Measurements from ENCODE around the gene DLX4. TPM values are rescaled to one million over a fixed set of nuclear protein-coding genes. Genes with fewer than 3 reads are reported as not detected.

Gene DLX4
- total and polyA plus RNA-seq, 5 donors: 0.09 to 0.12 TPM; not detected in 3

- WGBS: 73% methylated on average over 4 of the region's 4 CpGs
- Histone ChIP-seq H3K4me3 (ENCODE audit: low read length) (no peak overlapping the region), H3K9me3 (ENCODE audit: control insufficient read depth, low read length) (no peaks in the 10 kb centered on the region), H3K27ac (ENCODE audit: low read length) (no peak overlapping the region), H3K4me1 (ENCODE audit: control insufficient read depth, insufficient read depth, low read length) (no peaks in the 10 kb centered on the region), H3K27me3 (ENCODE audit: control insufficient read depth, insufficient read depth) (no peaks in the 10 kb centered on the region)
- intact Hi-C loops (cut with DNase I): no loop called here
- DNase-seq (no peak), ATAC-seq (no peak)
Measured at GRCh38 chr17:49979748-49980479, 10.9 kb downstream of the DLX4 start.

- H3K4me1 ChIP-seq (ENCODE audit: control insufficient read depth, insufficient read depth, low read length): no peaks in the 10 kb centered on the region
- no peaks in the 10 kb centered on the region for H3K27me3 ChIP-seq (ENCODE audit: control insufficient read depth, insufficient read depth)
- WGBS: 40% methylated on average over 7 of the region's 7 CpGs
- intact Hi-C loops (cut with DNase I): no loop called here
- H3K9me3 ChIP-seq (ENCODE audit: control insufficient read depth, low read length): no peaks in the 10 kb centered on the region
- no peak overlapping the region for H3K4me3 ChIP-seq (ENCODE audit: low read length)
- ATAC-seq (no peak), DNase-seq (no peak)
- no peak overlapping the region for H3K27ac ChIP-seq (ENCODE audit: low read length)
Measured at GRCh38 chr17:49980703-49981197, 11.8 kb downstream of the DLX4 start.

GRCh38 chr17:49984283-49984682, 15.3 kb downstream of the DLX4 start:
- no peaks in the 10 kb centered on the region for H3K9me3 ChIP-seq (ENCODE audit: control insufficient read depth, low read length)
- H3K4me3 ChIP-seq (ENCODE audit: low read length): no peak overlapping the region
- no peaks in the 10 kb centered on the region for H3K27me3 ChIP-seq (ENCODE audit: control insufficient read depth, insufficient read depth)
- DNase-seq: no peak
- intact Hi-C loops (cut with DNase I): no loop called here
- no peaks in the 10 kb centered on the region for H3K4me1 ChIP-seq (ENCODE audit: control insufficient read depth, insufficient read depth, low read length)
- H3K27ac ChIP-seq (ENCODE audit: low read length): no peak overlapping the region
- no peak for ATAC-seq
- 56% methylated on average over 3 of the region's 3 CpGs for WGBS

- DNase-seq (no peak), ATAC-seq (no peak)
- WGBS: 54% methylated on average over 2 of the region's 2 CpGs
- Histone ChIP-seq H3K9me3 (ENCODE audit: control insufficient read depth, low read length) (no peaks in the 10 kb centered on the region), H3K4me3 (ENCODE audit: low read length) (no peak overlapping the region), H3K27me3 (ENCODE audit: control insufficient read depth, insufficient read depth) (no peaks in the 10 kb centered on the region), H3K4me1 (ENCODE audit: control insufficient read depth, insufficient read depth, low read length) (no peaks in the 10 kb centered on the region), H3K27ac (ENCODE audit: low read length) (no peak overlapping the region)
- intact Hi-C loops (cut with DNase I): no loop called here
Measured at GRCh38 chr17:49984776-49985175, 15.8 kb downstream of the DLX4 start.

GRCh38 chr17:49985310-49985990, 16.5 kb downstream of the DLX4 start:
- no peaks in the 10 kb centered on the region for H3K27me3 ChIP-seq (ENCODE audit: control insufficient read depth, insufficient read depth)
- no peak overlapping the region for H3K4me3 ChIP-seq (ENCODE audit: low read length)
- H3K27ac ChIP-seq (ENCODE audit: low read length): no peak overlapping the region
- no peaks in the 10 kb centered on the region for H3K9me3 ChIP-seq (ENCODE audit: control insufficient read depth, low read length)
- WGBS: 59% methylated on average over 3 of the region's 3 CpGs
- intact Hi-C loops (cut with DNase I): no loop called here
- ATAC-seq (no peak), DNase-seq (no peak)
- H3K4me1 ChIP-seq (ENCODE audit: control insufficient read depth, insufficient read depth, low read length): no peaks in the 10 kb centered on the region

GRCh38 chr17:49986396-49987289, 17.7 kb downstream of the DLX4 start:
- WGBS: 63% methylated on average over 6 of the region's 6 CpGs
- H3K4me3 ChIP-seq (ENCODE audit: low read length): no peak overlapping the region
- H3K27me3 ChIP-seq (ENCODE audit: control insufficient read depth, insufficient read depth): no peaks in the 10 kb centered on the region
- DNase-seq (no peak), ATAC-seq (no peak)
- intact Hi-C loops (cut with DNase I): no loop called here
- H3K27ac ChIP-seq (ENCODE audit: low read length): no peak overlapping the region
- no peaks in the 10 kb centered on the region for H3K9me3 ChIP-seq (ENCODE audit: control insufficient read depth, low read length)
- no peaks in the 10 kb centered on the region for H3K4me1 ChIP-seq (ENCODE audit: control insufficient read depth, insufficient read depth, low read length)

- no peaks in the 10 kb centered on the region for H3K27me3 ChIP-seq (ENCODE audit: control insufficient read depth, insufficient read depth)
- H3K4me3 ChIP-seq (ENCODE audit: low read length): no peak overlapping the region
- ATAC-seq (no peak), DNase-seq (no peak)
- intact Hi-C loops (cut with DNase I): no loop called here
- WGBS: 39% methylated on average over 2 of the region's 2 CpGs
- H3K9me3 ChIP-seq (ENCODE audit: control insufficient read depth, low read length): no peaks in the 10 kb centered on the region
- H3K27ac ChIP-seq (ENCODE audit: low read length): no peak overlapping the region
- no peaks in the 10 kb centered on the region for H3K4me1 ChIP-seq (ENCODE audit: control insufficient read depth, insufficient read depth, low read length)
Measured at GRCh38 chr17:49987290-49987585, 18.2 kb downstream of the DLX4 start.

GRCh38 chr17:49987681-49988441, 18.9 kb downstream of the DLX4 start:
- WGBS: 18% methylated on average over 17 of the region's 17 CpGs
- Histone ChIP-seq H3K4me1 (ENCODE audit: control insufficient read depth, insufficient read depth, low read length) (no peaks in the 10 kb centered on the region), H3K27ac (ENCODE audit: low read length) (no peak overlapping the region), H3K27me3 (ENCODE audit: control insufficient read depth, insufficient read depth) (no peaks in the 10 kb centered on the region), H3K4me3 (ENCODE audit: low read length) (no peak overlapping the region), H3K9me3 (ENCODE audit: control insufficient read depth, low read length) (no peaks in the 10 kb centered on the region)
- peak in 1 of 2 donors; percentile 17 for ATAC-seq
- DNase-seq: peak in 1 of 3 donors; percentile 54
- intact Hi-C loops (cut with DNase I): no loop called here

GRCh38 chr17:49989518-49989880, 20.5 kb downstream of the DLX4 start:
- DNase-seq (no peak), ATAC-seq (no peak)
- Histone ChIP-seq H3K27ac (ENCODE audit: low read length) (no peak overlapping the region), H3K4me3 (ENCODE audit: low read length) (no peak overlapping the region), H3K27me3 (ENCODE audit: control insufficient read depth, insufficient read depth) (no peaks in the 10 kb centered on the region), H3K9me3 (ENCODE audit: control insufficient read depth, low read length) (no peaks in the 10 kb centered on the region), H3K4me1 (ENCODE audit: control insufficient read depth, insufficient read depth, low read length) (no peaks in the 10 kb centered on the region)
- intact Hi-C loops (cut with DNase I): no loop called here
- 73% methylated on average over 4 of the region's 4 CpGs for WGBS

GRCh38 chr17:49990331-49990730, 21.3 kb downstream of the DLX4 start:
- Histone ChIP-seq H3K4me3 (ENCODE audit: low read length) (no peak overlapping the region), H3K4me1 (ENCODE audit: control insufficient read depth, insufficient read depth, low read length) (no peaks in the 10 kb centered on the region), H3K27ac (ENCODE audit: low read length) (no peak overlapping the region), H3K9me3 (ENCODE audit: control insufficient read depth, low read length) (no peaks in the 10 kb centered on the region), H3K27me3 (ENCODE audit: control insufficient read depth, insufficient read depth) (no peaks in the 10 kb centered on the region)
- ATAC-seq (no peak), DNase-seq (no peak)
- intact Hi-C loops (cut with DNase I): loop anchor here in 2 of 4 donors (10.0 kb wide), 1 partner anchor 426 kb away; no protein-coding TSS in a partner anchor
- WGBS: 53% methylated on average over 3 of the region's 3 CpGs
